Effector memory CD4-positive, alpha-beta T cell (primary cell): ENCODE data around the gene FOXR1.

ENCODE experiments used
- DNase-seq, 3 donors: peaks; one replicate each; pipeline ENCODE4 v3.0.0-alpha.2; 2020
- H3K27ac ChIP-seq: 2 replicates; pipeline ENCODE4 v1.7.0; 2013; ENCODE audit warnings: mild to moderate bottlenecking, low read length, moderate library complexity; ENCODE audit not compliant: insufficient read depth, poor library complexity, severe bottlenecking
- H3K27me3 ChIP-seq: replicated peaks from 2 replicates; pipeline ENCODE4 v1.7.0; 2013; ENCODE audit warnings: mild to moderate bottlenecking, low read length; ENCODE audit not compliant: insufficient read depth, control insufficient read depth, poor library complexity, severe bottlenecking
- H3K36me3 ChIP-seq: 2 replicates; pipeline ENCODE4 v1.7.0; 2013; ENCODE audit warnings: mild to moderate bottlenecking, low read length, moderate library complexity; ENCODE audit not compliant: control insufficient read depth, insufficient read depth
- H3K4me1 ChIP-seq: 2 replicates; pipeline ENCODE4 v1.7.0; 2013; ENCODE audit warnings: low read length, mild to moderate bottlenecking; ENCODE audit not compliant: control insufficient read depth, insufficient read depth, poor library complexity, severe bottlenecking
- H3K4me3 ChIP-seq: 2 replicates; pipeline ENCODE4 v1.7.0; 2013; ENCODE audit warnings: low read length, low read depth, mild to moderate bottlenecking; ENCODE audit not compliant: insufficient read depth, poor library complexity, severe bottlenecking
- H3K9me3 ChIP-seq: 2 replicates; pipeline ENCODE4 v1.7.0; 2013; ENCODE audit warnings: mild to moderate bottlenecking, low read length, moderate library complexity; ENCODE audit not compliant: control insufficient read depth
- total RNA-seq, 3 donors: gene quantifications; one replicate each; lab custom pipeline; 2026; lab: John Stamatoyannopoulos, UW

The FOXR1 gene, protein sequence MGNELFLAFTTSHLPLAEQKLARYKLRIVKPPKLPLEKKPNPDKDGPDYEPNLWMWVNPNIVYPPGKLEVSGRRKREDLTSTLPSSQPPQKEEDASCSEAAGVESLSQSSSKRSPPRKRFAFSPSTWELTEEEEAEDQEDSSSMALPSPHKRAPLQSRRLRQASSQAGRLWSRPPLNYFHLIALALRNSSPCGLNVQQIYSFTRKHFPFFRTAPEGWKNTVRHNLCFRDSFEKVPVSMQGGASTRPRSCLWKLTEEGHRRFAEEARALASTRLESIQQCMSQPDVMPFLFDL
- total RNA-seq: 0 reads per million in 3 donors

DNA sequence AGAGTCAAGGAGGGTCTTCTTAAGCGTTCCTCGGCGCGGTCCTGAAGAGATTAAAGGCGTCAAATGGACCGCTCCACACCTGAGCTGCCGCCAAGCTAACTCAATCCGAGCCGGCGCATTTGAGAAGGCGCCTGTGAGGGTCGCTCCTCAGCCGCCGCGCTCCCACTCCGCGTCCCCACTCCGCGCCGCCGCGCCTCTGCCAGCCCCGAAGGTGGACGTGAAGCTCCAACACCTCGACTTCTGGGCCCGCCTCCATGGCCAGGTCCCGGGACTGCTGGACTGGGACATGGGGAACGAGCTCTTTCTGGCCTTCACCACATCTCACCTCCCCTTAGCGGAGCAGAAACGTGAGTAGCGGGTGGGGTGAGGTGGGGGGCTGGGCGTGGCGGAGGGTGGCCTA is at the start of gene FOXR1:
TSS of gene FOXR1 (plus strand) at position 116 of the 400 bp plus-strand sequence. CDS start at position 287, 171 bp downstream.
- no peak within 1 kb of the TSS for H3K4me3 ChIP-seq
- H3K27me3 ChIP-seq: no peaks in the 10 kb centered on the region
- H3K4me1 ChIP-seq: no peaks in the 10 kb centered on the region
- no peak for DNase-seq
- no peaks in the 10 kb centered on the region for H3K9me3 ChIP-seq
- no peak within 1 kb of the TSS for H3K27ac ChIP-seq
- H3K36me3 ChIP-seq: no peaks in the 10 kb centered on the region

DNA sequence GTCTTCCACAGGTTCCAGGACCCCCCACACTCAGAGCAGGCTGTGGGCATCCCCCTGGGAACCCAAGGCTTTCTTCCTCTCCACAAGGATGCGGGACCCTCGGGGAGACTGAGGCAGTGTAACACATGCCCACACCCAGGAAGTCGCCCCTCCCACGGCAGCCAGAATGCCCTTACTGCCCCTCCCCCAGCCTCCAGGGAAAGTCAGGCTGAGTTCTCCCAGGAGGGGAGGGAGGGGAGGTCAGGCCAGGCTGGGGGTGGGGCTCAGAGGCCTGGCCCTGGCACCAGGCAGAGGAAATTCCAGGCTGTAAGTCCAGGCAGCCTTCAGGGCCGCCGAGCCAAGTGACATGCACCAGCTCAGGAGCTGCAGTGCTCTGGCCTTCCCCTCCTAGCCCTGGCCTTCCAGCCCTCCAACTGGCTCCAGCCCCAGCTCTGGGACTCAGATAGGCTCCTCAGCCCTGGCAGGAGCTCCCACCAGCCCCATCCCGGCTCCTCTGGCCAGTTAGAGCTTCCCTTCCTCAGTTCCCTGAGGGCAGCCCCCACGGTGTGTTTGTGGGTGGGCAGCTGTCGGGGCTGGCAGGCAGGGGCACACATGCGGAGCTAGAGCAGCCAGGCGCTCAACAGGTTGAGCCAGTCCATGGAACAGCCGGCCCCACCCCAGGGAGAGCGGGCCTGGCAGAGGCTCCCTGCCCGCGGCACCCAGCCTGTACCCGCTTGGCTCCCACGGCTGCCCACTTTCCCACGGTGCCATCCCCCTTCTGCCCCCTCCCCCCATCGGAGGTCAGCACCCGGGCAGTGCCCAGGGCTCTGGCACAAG is 49.4 kb upstream of the FOXR1 start:
- DNase-seq: no peak
- Histone ChIP-seq H3K4me1 (peaks cover 66% of the 10 kb centered on the region), H3K27ac (peak overlapping the region; percentile 98), H3K27me3 (no peaks in the 10 kb centered on the region), H3K4me3 (peak overlapping the region; percentile 98), H3K36me3 (peaks cover 6% of the 10 kb centered on the region), H3K9me3 (no peaks in the 10 kb centered on the region)

- Histone ChIP-seq H3K36me3 (peaks cover 6% of the 10 kb centered on the region), H3K4me3 (peak overlapping the region; percentile 98), H3K27me3 (no peaks in the 10 kb centered on the region), H3K4me1 (peaks cover 66% of the 10 kb centered on the region), H3K27ac (peak overlapping the region; percentile 98), H3K9me3 (no peaks in the 10 kb centered on the region)
- DNase-seq: no peak
Observed at GRCh38 chr11:118922745-118923627, 48.6 kb upstream of the FOXR1 start.

- Histone ChIP-seq H3K27ac (peak overlapping the region; percentile 98), H3K27me3 (no peaks in the 10 kb centered on the region), H3K4me3 (peak overlapping the region; percentile 98), H3K36me3 (peaks cover 6% of the 10 kb centered on the region), H3K4me1 (peaks cover 58% of the 10 kb centered on the region), H3K9me3 (no peaks in the 10 kb centered on the region)
- DNase-seq: peak in 1 of 3 donors; percentile 35
Observed at GRCh38 chr11:118923721-118924587, 47.6 kb upstream of the FOXR1 start.

GRCh38 chr11:118924591-118925585 is 46.7 kb upstream of the FOXR1 start:
- Histone ChIP-seq H3K36me3 (peaks cover 6% of the 10 kb centered on the region), H3K4me1 (peaks cover 52% of the 10 kb centered on the region), H3K4me3 (peak overlapping the region; percentile 98), H3K27me3 (no peaks in the 10 kb centered on the region), H3K27ac (peak overlapping the region; percentile 98), H3K9me3 (no peaks in the 10 kb centered on the region)
- no peak for DNase-seq

DNA sequence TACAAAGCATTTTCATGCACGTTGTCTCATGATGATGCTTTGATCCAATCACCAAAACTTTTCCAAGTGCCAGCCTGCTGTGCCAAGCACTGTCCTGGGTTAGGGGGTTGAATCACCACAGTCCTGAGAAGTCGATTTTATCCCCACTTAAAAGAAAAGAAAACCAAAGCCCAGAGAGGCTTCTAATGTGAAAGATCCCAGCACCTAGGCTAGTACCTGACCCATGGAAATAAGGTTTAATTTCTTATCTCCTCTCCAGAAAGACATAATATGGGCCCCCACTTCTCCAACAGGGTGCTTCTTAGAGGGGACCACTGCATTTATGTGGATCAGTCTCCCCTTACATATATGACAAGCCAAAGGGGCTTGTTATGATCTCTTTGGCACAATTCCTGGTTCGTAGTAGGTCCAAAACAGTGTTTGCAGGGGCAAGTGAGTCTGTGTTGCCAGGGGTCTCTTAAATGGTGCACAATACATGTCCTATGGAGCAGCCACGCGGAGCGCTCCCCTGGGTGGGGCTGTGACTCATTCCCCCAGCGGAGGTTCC is 43.9 kb upstream of the FOXR1 start:
- no peaks in the 10 kb centered on the region for H3K9me3 ChIP-seq
- no peak overlapping the region for H3K4me3 ChIP-seq
- no peaks in the 10 kb centered on the region for H3K27me3 ChIP-seq
- no peak for DNase-seq
- peaks cover 6% of the 10 kb centered on the region for H3K36me3 ChIP-seq
- peaks cover 33% of the 10 kb centered on the region for H3K4me1 ChIP-seq
- H3K27ac ChIP-seq: peak overlapping the region; percentile 98

- no peaks in the 10 kb centered on the region for H3K27me3 ChIP-seq
- H3K27ac ChIP-seq: peak overlapping the region; percentile 98
- no peaks in the 10 kb centered on the region for H3K9me3 ChIP-seq
- peaks cover 5% of the 10 kb centered on the region for H3K36me3 ChIP-seq
- peak; percentile 94 to 96 (median 95) for DNase-seq
- peaks cover 32% of the 10 kb centered on the region for H3K4me1 ChIP-seq
- peak overlapping the region; percentile 83 for H3K4me3 ChIP-seq
Observed at GRCh38 chr11:118928101-118928869, 43.3 kb upstream of the FOXR1 start.
